Mammary epithelial cell (primary cell): ENCODE results near the gene FYN.

Source experiments
- CTCF ChIP-seq, 2 donors: IDR thresholded peaks in 1 of 2; conservative IDR thresholded peaks in 1 of 2; 2 replicates each; pipeline ENCODE4 v1.5.1; 2011 to 2012; ENCODE audit warnings: inconsistent platforms in 2 of 2, low read length in 2 of 2, mild to moderate bottlenecking in 2 of 2, control low read depth in 1 of 2, low read depth in 1 of 2; ENCODE audit not compliant: insufficient read depth in 1 of 2; ENCODE audit errors: extremely low read depth in 1 of 2
- EZH2 ChIP-seq: IDR thresholded peaks from 2 replicates; pipeline ENCODE4 v1.6.1; 2012; ENCODE audit warnings: low read length, inconsistent platforms, borderline replicate concordance

GRCh38 chr6:111628142-111628850, 245.0 kb downstream of the FYN start:
- TF ChIP-seq CTCF (conservative IDR thresholded peaks at IDR 0.05 in 1 of 2, IDR thresholded peaks at IDR 0.05 in 1 of 2; ENCODE audit: extremely low read depth in 1 of 2, insufficient read depth in 1 of 2, low read depth in 1 of 2, low read length in 2 of 2) = no peak
- no peak for TF ChIP-seq EZH2
